GM21367 (cell line): ENCODE data around the gene P2RY13.

ENCODE experiments used
- ATAC-seq: cut with Tn5 transposase; IDR thresholded peaks from one replicate; pipeline ENCODE4 v1.9.1; 2021; ENCODE audit not compliant: unreplicated experiment

The P2RY13 gene

DNA sequence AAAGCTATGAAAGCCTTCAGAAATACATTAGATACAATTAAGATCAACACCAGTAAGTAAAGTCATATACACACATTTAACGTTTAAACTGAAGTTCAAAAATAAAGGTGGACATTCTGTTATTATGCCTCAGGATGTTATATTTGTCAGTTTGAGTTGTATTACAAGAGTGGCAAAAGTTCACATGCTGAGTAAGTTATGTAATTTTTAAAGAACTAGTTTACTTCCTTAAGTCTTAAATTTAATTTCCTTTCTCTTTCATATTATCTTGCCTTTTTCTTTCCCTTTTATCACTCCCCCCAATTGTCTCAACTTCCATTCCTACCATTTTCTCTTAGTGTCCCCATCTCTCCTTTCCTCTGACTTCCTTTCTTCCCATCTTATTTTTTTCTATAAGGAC, 7.8 kb downstream of the P2RY13 start:
- ATAC-seq, result no peak

DNA sequence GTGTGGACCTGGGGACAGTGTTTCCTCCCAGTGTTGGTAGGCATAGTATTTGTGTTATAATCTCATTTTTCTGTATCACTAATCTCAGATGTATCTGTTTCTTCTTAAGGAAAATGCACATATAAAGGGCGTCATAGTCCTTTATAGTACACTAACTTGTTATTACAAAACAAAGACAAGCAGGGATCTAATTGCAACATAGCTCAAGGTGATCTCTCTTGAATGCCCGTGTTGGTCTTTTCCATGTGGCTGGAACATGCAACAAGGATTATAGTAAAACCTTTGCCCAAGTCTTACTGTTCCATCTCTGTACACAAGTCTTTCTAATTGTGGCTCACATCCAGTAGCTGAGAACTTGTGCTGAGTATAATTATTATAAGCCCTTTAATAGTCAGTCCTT, 9.2 kb downstream of the P2RY13 start:
- no peak for ATAC-seq

DNA sequence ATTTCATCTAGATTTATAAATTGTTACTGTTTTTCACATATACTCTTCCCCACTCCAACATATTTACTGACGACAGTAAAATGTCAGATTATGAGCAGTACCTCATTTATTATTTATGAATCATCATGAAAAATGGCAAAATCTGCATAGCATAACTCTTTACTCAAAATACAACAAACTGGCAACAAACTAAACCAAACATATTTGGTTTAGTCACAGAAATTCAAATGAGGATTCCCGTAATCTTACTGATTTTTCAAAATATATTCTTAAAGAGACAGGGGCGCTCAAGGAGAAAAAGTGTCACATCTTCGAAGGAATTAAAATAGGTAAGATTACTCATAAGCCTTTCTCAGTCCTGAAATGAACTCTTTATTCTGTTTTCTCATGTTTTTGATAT, 9.7 kb downstream of the P2RY13 start:
- ATAC-seq, result no peak

DNA sequence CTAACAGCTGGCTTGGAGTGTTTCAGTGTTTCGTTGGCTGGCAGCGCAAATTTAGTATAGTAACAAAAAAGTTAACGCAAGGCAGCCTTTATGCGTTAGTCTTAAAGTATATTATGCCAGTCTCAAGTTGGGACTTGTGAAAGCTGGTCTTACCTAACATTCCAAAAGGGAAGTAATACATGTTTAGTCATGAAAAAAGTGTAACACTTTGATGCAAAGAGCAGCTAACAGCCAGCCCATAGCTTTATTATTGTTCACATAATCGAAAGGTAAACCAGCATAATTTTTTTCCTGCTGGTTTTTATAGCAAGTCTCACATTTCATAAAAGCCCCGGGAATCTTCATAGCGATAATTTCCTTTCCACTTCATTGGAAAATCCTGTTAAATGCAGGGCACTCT, 10.4 kb downstream of the P2RY13 start:
- ATAC-seq, result no peak

DNA sequence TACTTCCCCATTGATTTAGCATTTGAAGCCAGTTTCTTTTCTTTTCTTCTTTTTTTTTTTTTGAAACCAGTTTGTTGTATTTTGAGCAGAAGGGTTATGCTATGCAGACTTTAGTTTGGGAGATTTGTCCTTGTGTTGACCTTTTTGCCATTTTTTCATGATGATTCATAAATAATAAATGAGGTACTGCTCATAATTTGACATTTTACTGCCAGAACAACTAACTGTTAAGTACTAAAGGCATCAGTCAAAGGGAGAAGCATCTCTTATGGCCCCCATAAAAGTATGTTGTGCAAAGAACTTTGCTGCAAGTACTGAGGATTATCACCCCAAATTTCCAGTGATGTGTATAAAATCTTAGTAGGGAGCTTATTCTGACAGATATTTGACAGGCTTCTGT, 11.0 kb downstream of the P2RY13 start:
- ATAC-seq, result no peak

DNA sequence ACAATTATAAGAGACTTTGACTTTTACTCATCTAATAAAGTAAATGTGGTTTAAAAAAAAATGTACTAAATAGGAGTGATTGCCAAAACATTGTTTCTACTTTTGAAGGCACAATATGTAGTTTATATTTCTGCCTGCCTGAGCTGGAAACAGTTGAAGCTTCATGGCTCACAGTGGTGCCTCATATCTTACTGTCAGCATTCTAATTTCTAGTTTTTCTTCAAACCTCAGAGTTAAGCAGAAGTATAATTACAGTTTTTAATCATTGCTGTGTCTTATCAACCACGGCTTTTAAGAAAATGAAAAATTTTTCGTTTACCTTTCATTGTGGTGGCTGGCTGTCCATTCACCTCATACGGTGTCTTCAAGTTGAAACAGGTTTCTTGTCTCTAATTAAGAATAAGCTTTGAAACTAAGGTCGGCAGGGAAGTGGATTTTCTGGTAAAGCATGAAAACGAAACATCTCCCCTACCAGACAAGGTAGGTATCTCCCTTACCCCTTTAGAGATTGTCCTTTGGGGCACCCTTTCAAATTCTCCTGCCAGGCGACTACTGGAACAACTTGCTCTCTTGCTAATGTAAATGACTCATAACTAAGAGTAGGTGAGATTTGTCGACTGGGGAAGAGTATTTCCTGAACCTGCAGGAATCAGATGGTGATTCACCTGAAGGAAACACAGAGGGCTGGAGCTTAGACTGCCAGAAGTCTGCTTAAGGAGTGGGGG, 12.9 kb downstream of the P2RY13 start, which contains the start of gene GPR87:
GPR87 (minus strand) TSS at position 554 of the 725 bp plus-strand sequence. CDS start 16,720 bp downstream, outside the sequence.
- ATAC-seq, result no peak

DNA sequence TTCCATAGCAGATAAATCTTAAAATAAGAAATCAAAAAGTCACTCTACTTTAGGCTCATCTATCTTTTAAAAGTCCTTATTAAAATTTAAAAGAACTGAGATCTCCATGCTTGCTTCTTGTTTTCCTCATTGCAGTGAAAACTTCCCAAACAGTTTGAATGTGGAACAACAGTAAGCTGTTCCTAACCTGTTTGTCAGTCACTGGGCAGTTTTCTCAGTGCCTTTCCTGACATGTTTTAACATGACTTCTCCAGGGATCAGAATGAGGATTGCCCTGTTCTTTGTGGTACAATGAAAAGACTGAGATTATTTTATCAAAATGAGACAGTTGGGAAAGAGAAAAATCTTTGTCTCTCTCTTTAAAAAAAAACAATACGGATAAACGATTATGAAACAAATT, 13.5 kb downstream of the P2RY13 start:
- no peak for ATAC-seq

DNA sequence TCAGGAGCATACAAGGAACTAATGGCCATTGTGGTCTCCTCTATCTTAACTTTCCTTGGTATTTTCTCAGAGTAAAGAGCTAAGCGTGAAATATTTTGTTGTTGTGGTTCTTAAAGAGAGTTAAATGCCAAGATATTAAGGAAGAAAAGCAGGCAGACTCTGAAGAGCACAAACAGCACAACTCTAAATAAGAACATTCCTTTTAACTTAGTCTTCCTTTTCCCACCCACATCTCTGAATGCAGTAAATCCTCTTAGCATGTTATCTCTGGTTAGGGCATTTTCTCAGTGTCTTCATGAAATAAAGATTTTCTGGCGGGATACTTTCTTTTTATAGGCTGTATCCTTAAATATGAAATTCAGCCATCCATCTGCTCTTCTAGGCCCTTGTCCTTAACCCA, 14.2 kb downstream of the P2RY13 start:
- ATAC-seq, result no peak

DNA sequence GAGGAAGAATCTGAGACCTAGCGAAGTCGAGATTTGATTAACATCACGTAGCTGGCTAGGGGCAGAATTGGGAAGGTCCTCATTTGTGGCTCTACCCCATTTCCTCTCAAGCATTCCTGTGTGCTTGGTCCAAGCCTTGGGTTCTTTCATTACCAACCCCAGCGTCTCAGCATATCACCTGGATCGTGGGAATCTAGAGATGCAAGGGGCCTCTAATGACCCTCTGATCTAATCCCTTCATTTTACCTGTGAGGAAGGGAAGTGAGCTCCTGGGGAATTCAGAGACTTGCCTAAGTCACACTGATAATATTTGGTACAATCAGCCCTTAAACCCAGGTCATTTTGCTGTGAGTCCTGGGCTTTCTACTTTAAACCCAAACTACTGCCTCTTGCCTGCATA, 14.8 kb downstream of the P2RY13 start:
- ATAC-seq, result no peak

DNA sequence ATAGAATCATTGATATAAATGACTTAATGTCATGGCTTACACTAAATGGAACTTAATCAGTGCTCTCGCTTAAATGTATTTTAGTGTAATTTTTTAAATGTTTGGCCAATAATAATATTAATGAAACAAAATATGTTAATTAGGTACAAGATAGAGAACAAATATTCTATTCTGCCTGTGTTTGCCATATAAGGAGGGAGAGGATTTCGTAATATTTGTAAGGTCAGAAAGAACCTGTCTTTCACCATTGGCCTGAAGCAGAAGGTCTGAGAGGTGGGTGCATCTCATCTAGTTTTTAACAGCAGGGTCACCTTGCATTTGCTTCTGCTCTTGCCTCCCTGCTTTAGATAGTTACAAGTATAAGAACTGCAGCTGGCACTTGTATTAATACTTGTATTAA, 15.2 kb downstream of the P2RY13 start:
- no peak for ATAC-seq

DNA sequence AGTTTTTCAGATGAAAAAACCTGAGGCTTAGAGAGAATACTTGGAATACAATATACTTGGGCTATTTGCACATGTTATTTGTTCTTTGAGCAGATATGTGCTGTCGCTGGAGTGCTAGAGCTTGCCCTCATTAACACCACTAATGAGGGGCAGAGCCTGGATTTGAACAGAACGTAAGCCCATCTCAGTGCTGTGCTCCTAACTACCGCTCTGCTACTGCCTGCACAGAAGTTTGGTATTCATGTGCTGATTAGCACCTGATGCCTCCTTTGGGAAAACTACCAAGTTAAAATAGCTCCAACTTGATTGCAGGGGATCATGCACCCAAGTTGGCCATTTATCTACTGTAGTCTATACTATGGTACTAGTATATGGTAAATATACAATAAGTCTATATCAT, 16.4 kb downstream of the P2RY13 start:
- no peak for ATAC-seq

DNA sequence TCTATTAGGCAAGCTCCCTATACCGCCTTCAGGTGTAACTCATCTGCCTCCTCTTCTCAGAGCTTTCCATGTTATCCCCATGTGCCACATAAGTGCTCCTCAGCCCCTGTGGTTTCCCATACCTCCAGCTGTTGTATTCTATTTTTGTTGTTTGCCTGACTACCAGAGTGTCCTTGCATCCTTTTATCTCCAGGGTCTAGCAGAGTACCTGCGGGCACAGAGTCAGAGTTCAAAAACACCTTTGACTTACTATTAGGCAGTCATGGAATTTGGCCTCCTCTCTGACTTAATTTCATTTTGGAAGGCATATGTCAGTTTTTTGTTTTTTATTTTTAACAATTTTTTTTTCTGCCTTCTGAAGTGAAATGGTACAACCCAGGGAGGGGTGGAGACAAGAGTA, 19.8 kb downstream of the P2RY13 start:
- no peak for ATAC-seq

DNA sequence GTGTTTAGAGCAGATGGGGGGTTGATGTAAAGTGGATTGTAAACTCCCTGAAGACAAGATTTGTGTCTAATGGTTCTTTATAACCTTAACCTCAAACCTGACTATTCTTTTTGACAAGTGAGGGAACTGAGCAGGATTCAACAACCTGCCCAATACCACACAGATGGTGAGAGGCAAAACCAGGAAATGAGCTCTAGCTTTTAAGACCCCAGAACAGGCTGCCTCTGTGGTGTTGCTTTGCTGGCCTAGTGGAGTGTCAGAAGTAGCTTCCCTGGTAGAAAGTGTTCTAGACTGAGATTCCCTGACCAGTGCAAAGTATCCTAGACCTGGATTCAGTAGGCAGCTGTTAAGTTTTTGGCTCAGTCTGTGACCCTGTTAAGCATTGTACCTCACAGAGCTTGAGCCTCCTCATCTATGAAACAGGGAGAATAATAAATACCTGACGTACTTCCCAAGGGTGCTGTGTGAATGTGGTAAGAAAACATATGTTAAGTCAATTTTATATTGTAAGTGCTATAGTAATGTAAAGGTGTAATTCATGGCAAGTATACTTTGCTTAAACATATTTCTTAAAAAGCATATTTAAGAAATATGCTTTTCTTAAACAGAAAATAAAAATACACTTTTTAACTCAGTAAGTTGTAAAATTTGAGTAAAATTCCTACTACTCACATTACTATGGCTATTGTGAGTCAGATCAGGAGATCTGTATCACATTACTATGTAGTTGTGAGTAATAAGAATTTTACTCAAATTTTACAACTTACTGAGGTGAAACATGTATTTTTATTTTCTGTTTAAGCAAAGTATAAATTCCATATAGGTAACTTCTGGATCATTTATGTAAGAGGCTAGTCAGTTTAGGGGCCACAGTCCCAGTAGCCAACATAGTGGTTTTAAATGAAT, 21.5 kb downstream of the P2RY13 start:
- no peak for ATAC-seq

DNA sequence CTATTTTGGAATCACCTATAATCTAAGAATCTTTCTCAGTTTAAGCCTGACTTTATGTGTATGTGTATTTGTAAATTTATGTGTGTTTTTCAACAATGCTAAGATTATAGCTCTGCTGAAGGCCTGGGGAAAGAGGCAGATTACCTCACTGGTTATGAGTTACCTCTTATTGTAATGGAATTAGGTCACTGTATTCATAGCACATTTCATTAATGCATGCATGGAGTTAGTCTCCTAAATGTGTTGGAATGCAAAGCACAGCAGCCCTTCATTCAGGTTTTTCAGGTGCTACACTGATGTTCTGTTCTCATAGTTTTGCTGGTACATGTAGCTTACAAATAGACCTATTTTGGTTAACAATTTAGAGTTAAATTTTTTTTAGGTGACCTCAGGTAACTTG, 22.2 kb downstream of the P2RY13 start:
- no peak for ATAC-seq

DNA sequence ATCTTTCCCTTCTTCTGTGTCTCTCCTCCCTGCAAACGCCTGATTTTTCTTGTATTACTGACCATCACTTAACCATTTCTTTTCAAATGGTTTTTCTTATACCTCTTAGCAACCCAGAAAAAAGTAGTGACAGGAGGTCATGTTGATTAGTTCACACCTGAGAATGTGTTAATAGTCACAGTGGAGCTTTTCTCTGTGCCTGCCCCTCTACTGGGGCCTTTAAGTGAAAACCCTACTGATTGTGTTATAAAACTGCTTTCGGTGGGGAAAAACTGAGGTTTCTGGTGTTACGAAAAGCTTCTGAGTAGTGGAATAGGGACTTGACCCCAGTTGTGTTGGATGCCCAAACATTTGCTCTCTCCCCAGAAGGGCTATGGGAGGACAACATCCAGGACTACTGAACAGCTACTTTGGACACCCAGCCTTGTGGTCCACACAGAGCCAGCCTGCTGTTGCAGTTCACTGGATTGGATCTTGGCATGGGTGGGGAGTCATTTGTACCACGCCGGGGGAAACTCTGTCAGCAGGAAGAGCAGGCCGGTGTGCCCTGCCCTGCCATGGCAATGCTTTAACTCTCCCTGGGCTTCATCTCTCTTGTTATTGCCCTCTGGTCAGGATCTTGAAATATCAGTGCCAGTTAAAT, 23.1 kb downstream of the P2RY13 start:
- ATAC-seq, result no peak

DNA sequence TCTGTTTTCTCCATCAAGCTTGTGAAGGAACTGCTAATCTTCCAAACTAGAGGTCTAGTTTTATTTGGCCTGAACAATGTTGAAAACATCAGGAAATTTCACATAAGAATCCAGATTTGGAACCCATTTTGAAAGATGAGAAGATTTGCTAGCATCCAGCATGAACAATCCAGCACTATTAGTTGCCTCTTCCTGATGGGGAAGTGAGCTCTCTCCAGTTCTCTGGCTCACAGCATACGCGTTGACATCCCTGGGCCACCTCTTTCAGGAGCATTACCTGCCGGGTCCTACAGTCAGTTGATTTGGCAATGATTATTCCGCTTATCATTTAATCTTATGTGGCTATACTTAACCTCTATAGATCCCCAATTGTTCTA, 23.6 kb downstream of the P2RY13 start:
- ATAC-seq, result no peak

DNA sequence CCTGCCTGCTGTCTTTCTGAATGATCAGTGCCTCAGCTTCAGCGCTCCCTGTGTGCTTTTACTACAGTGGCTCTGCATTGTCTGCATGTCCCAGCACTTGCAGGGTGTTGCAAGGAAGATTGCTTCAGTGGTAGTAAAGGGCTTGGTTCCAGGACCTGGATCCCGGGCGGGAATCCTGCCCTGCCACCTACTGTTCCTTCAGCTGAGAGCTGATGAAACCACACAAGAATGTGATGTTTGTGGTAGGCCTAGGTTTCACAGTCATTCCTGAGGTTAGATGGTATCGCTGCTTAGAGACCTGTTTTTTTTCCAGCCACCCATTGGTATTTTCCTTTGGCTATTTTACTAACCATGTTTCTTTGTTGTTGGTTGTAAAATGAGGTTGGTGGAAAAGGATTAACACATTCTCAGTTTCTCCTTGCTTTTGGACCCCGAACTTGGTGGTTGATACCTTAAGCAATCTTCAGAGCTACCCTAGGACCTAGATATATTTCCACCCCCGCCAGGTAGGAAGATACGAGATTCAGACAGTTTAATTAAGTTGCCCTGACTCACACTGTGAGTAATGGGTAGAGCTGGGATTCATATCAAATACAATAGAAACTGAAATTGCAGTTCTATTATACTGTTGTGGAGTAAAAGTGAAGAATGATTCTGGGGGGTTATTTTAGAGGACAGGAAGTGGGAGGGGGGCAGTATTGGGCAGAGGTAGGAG, 24.1 kb downstream of the P2RY13 start:
- ATAC-seq, result no peak

DNA sequence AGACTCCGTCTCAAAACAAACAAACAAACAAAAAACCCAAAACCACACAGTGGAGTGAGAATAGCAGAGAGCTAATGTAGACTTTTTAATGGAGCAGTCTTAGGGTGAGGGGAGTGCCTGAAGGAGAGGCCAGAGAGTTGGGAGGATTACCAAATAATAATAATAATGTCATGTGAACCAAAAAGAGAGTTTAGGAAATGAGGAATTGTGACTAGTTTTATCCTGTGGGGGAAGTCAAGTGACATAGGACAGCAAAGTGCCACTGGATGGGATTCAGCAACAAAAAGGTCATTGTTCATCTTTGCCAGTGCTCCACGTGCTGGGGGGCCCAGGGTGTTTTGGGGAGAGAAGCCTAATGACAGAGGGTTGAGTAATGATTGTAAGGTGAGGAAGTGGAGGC, 25.6 kb downstream of the P2RY13 start:
- ATAC-seq, result no peak

DNA sequence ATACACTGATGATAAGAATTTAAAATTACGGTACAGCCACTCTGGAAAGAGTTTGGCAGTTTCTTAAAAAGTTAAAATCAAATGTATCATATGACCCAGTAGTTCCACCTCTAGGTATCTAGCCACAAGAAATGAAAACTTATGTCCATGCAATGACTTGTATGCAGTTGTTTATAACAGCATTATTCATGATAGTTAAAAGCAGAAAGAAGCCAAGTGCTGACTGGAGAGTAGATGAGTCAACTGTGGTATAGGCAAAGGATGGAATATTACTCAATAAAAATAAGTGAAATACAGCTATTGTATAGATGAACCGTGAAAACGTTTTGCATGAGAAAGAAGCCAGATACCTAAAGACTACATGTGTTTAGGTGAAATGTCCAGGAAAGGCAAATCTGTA, 27.6 kb downstream of the P2RY13 start:
- ATAC-seq, result no peak

DNA sequence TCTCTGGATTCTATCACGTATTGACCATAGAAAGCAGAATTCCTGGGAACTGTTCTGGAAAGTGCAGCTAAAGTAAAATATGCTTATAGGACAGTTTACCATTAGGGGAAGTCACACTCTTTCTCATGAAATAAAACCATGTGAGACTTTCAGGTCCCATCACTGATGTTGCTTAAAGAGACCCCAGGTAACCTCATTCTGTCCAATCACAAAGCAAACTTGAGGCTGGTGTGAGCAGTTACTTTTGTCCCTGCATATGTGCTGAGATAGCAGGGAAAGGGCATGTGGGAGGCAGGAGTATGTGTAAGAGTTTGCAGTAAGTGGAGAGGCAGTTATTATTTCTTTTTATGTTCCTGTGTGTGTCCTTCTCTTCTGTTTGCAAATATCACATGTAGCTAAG, 28.8 kb downstream of the P2RY13 start:
- no peak for ATAC-seq

DNA sequence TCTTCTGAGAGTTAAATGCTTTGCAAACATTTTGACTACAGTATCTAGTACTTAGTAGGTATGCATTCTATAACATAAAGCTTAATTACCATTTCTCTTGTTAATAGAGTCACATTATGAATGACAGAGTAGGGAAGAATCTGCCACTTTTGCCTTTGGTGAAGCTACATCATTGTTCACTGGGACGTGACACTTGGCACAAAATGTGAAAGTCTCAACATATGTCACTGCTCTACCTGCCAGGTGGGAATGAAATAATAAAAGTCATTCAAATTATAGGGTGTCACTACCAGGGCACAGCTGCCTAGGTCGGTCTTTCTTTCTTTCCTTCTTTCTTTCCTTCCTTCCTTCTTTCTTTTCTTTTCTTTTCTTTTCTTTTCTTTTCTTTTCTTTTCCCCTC, 30.3 kb downstream of the P2RY13 start:
- no peak for ATAC-seq
